ENCODE measurements around the gene DHX58. TPM values are rescaled to one million over a fixed set of nuclear protein-coding genes. Genes with fewer than 3 reads are reported as not detected.

The DHX58 gene
- polyA plus RNA-seq, 1 of the 3 experiments (the other 2 are of a cell fraction), result 1.2 TPM

DNA sequence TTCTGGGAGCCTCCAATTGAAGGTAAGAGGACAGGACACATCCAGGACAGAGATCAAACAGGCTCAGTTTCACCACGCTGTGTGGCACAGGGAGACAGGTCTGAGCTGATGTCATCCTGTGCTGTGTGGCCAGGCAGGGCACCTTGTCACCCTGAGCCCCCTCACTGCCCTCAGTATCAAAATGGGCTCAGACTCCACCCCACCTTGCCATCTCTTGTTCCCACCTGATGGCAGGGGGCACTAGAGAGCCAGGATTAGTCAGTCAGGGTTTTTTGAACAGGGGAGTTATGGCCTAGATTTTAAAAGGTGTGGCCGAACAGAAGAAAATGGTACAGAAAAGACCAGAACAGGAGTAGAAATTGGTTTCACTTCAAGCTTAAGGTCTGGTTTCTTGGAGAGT, 6.0 kb upstream of the DHX58 start:
- no peaks in the 10 kb centered on the region for H3K79me2 ChIP-seq (ENCODE audit: insufficient read depth)
- H3K27ac ChIP-seq (ENCODE audit: low read depth in 2 of 2, low read length in 1 of 2), result no peak overlapping the region
- peak; percentile 56 for DNase-seq
- CTCF ChIA-PET, result interaction anchor here (0.7 to 29.9 kb wide), 17 partner anchors 11 to 307 kb away, joined by 3 to 496 read pairs (median 4); partner anchors contain the start of genes CNP, DNAJC7, GHDC and KCNH4
- H3K9me2 ChIP-seq, result no peaks in the 10 kb centered on the region
- H3K9ac ChIP-seq, result no peak overlapping the region
- H3F3A ChIP-seq (replicated peaks; ENCODE audit: insufficient read depth), result no peaks in the 10 kb centered on the region
- 80% methylated on average over 2 of the region's 2 CpGs for WGBS (ENCODE audit: low lambda C conversion rate)
- H2AFZ ChIP-seq (ENCODE audit: low read depth), result no peak overlapping the region
- no peaks in the 10 kb centered on the region for H3K27me3 ChIP-seq (ENCODE audit: insufficient read depth)
- no peaks in the 10 kb centered on the region for H3K9me3 ChIP-seq
- no peak overlapping the region for H3K4me2 ChIP-seq
- peaks cover 0 to 11% of the 10 kb centered on the region in 2 experiments; a peak in 1 of 4 replicates for H3K4me1 ChIP-seq (ENCODE audit: control insufficient read depth in 1 of 2, insufficient read depth in 2 of 2, low read depth in 1 of 2, low read length in 1 of 2)
- H3K4me3 ChIP-seq (ENCODE audit: low read depth in 2 of 2, low read length in 1 of 2), result no peak overlapping the region
- no peaks in the 10 kb centered on the region for H4K20me1 ChIP-seq (ENCODE audit: insufficient read depth)
- TF ChIP-seq, protein P1, sequence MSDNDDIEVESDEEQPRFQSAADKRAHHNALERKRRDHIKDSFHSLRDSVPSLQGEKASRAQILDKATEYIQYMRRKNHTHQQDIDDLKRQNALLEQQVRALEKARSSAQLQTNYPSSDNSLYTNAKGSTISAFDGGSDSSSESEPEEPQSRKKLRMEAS (IDR thresholded peaks at IDR 0.05; ENCODE audit: low read depth), result no peak
- TF ChIP-seq RAD21 (IDR thresholded peaks at IDR 0.05; ENCODE audit: low read length), result peak; percentile 29
- TF ChIP-seq FOXM1 (IDR thresholded peaks at IDR 0.05; ENCODE audit: low read depth), result no peak
- TF ChIP-seq, protein P2, sequence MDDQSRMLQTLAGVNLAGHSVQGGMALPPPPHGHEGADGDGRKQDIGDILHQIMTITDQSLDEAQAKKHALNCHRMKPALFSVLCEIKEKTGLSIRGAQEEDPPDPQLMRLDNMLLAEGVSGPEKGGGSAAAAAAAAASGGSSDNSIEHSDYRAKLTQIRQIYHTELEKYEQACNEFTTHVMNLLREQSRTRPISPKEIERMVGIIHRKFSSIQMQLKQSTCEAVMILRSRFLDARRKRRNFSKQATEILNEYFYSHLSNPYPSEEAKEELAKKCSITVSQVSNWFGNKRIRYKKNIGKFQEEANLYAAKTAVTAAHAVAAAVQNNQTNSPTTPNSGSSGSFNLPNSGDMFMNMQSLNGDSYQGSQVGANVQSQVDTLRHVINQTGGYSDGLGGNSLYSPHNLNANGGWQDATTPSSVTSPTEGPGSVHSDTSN (IDR thresholded peaks at IDR 0.05), result no peak
- TF ChIP-seq, protein P3, sequence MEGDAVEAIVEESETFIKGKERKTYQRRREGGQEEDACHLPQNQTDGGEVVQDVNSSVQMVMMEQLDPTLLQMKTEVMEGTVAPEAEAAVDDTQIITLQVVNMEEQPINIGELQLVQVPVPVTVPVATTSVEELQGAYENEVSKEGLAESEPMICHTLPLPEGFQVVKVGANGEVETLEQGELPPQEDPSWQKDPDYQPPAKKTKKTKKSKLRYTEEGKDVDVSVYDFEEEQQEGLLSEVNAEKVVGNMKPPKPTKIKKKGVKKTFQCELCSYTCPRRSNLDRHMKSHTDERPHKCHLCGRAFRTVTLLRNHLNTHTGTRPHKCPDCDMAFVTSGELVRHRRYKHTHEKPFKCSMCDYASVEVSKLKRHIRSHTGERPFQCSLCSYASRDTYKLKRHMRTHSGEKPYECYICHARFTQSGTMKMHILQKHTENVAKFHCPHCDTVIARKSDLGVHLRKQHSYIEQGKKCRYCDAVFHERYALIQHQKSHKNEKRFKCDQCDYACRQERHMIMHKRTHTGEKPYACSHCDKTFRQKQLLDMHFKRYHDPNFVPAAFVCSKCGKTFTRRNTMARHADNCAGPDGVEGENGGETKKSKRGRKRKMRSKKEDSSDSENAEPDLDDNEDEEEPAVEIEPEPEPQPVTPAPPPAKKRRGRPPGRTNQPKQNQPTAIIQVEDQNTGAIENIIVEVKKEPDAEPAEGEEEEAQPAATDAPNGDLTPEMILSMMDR (IDR thresholded peaks at IDR 0.05), result peak; percentile 54
- TF ChIP-seq SMC3 (IDR thresholded peaks at IDR 0.05; ENCODE audit: low read depth, low read length), result no peak
- TF ChIP-seq FOXJ3 (CRISPR knock-in tag; IDR thresholded peaks at IDR 0.05), result no peak
- TF ChIP-seq, protein P4, sequence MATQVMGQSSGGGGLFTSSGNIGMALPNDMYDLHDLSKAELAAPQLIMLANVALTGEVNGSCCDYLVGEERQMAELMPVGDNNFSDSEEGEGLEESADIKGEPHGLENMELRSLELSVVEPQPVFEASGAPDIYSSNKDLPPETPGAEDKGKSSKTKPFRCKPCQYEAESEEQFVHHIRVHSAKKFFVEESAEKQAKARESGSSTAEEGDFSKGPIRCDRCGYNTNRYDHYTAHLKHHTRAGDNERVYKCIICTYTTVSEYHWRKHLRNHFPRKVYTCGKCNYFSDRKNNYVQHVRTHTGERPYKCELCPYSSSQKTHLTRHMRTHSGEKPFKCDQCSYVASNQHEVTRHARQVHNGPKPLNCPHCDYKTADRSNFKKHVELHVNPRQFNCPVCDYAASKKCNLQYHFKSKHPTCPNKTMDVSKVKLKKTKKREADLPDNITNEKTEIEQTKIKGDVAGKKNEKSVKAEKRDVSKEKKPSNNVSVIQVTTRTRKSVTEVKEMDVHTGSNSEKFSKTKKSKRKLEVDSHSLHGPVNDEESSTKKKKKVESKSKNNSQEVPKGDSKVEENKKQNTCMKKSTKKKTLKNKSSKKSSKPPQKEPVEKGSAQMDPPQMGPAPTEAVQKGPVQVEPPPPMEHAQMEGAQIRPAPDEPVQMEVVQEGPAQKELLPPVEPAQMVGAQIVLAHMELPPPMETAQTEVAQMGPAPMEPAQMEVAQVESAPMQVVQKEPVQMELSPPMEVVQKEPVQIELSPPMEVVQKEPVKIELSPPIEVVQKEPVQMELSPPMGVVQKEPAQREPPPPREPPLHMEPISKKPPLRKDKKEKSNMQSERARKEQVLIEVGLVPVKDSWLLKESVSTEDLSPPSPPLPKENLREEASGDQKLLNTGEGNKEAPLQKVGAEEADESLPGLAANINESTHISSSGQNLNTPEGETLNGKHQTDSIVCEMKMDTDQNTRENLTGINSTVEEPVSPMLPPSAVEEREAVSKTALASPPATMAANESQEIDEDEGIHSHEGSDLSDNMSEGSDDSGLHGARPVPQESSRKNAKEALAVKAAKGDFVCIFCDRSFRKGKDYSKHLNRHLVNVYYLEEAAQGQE (IDR thresholded peaks at IDR 0.05; ENCODE audit: low read depth, low read length), result no peak
- TF ChIP-seq RXRA (IDR thresholded peaks at IDR 0.05; ENCODE audit: borderline replicate concordance, low read depth), result no peak
- TF ChIP-seq, protein P5, sequence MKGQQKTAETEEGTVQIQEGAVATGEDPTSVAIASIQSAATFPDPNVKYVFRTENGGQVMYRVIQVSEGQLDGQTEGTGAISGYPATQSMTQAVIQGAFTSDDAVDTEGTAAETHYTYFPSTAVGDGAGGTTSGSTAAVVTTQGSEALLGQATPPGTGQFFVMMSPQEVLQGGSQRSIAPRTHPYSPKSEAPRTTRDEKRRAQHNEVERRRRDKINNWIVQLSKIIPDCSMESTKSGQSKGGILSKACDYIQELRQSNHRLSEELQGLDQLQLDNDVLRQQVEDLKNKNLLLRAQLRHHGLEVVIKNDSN (IDR thresholded peaks at IDR 0.05; ENCODE audit: borderline replicate concordance, low read depth), result no peak
- TF ChIP-seq NFIC (IDR thresholded peaks at IDR 0.05; ENCODE audit: borderline replicate concordance), result no peak
- no peak for TF ChIP-seq JUND (IDR thresholded peaks at IDR 0.05)
- no peak for TF ChIP-seq TCF12 (IDR thresholded peaks at IDR 0.05)
- no peak for TF ChIP-seq POLR2AphosphoS5 (IDR thresholded peaks at IDR 0.05; ENCODE audit: low read depth, low read length)
- TF ChIP-seq GATA2 (CRISPR knock-in tag; IDR thresholded peaks at IDR 0.05), result no peak
- TF ChIP-seq CHD2 (IDR thresholded peaks at IDR 0.05; ENCODE audit: low read length, partially characterized antibody), result no peak
- H3K36me3 ChIP-seq (replicated peaks in 1 of 2; ENCODE audit: control insufficient read depth in 1 of 2, insufficient read depth in 2 of 2, low read length in 1 of 2), result peaks cover 5 to 39% of the 10 kb centered on the region in 2 experiments
- POLR2A ChIA-PET, result interaction anchor here (1.1 kb wide), 1 partner anchor 51 kb away, joined by 3 read pairs; no protein-coding TSS in a partner anchor

Data from SK-N-SH (cell line).